K562 (cell line): ENCODE measurements around the gene CD96. TPM values are rescaled to one million over a fixed set of nuclear protein-coding genes. Genes with fewer than 3 reads are reported as not detected.
A peak's percentile ranks its signal among the peaks of the same experiment; 100 is the strongest.

Experiments used
- ATAC-seq: fragments of 200-7000 bp; cut with Tn5 transposase; 3 replicates; pipeline ENCODE4 v1.9.1; 2020; ENCODE audit warnings: moderate library complexity
- BruUV-seq: library from RNA; stranded (reverse); fragments of 400-500 nt; replicated peaks from 2 replicates; lab custom pipeline; 2021; lab: Mats Ljungman, UMichigan
- CTCF ChIA-PET: fragments of 300-600 bp; formaldehyde crosslinking; extraction: SDS; loops from one replicate; lab custom pipeline; 2021; ENCODE audit warnings: low intra/inter-chr PET ratio; lab: Yijun Ruan, JAX
- POLR2A ChIA-PET: fragments of 300-600, 350-650 bp; sonication (Branson Sonifier 250); formaldehyde crosslinking; extraction: SDS; loops from one replicate; lab custom pipeline; 2021; ENCODE audit warnings: antibody characterized with exemption, inconsistent platforms; lab: Yijun Ruan, JAX
- DNase-seq, 4 experiments: peaks; one replicate each; pipeline versions ENCODE4 v3.0.0 to v3.0.0-alpha.2; 2011 to 2018; ENCODE audit warnings: low spot score in 3 of 4, mixed read lengths in 3 of 4; ENCODE audit errors: extremely low read depth in 1 of 4
- FAIRE-seq: peaks from 2 replicates; lab custom pipeline; 2011; peaks lifted over from hg19 to GRCh38; lab: Jason Lieb, UNC
- H2AFZ ChIP-seq: 2 replicates; pipeline ENCODE4 v1.6.0; 2011; ENCODE audit warnings: low read depth, low read length, control low read depth, inconsistent platforms
- H3K27ac ChIP-seq: fragments of 200-600 bp; 3 replicates; pipeline ENCODE4 v1.8.0; 2011; ENCODE audit warnings: low read depth, mild to moderate bottlenecking, control low read depth, inconsistent platforms, low read length, moderate library complexity, mixed read lengths; ENCODE audit errors: extremely low read depth
- H3K27me3 ChIP-seq, 2 experiments: fragments of 300-600 bp in 1 of 2; 2 replicates in 1 of 2; 3 replicates in 1 of 2; pipeline versions ENCODE4 v1.6.0 to v1.8.0; 2011; ENCODE audit warnings: inconsistent platforms in 2 of 2, low read length in 2 of 2, mild to moderate bottlenecking in 1 of 2, mixed read lengths in 1 of 2, moderate library complexity in 1 of 2; ENCODE audit not compliant: control insufficient read depth in 2 of 2, insufficient read depth in 2 of 2
- H3K36me3 ChIP-seq: fragments of 300-600 bp; 3 replicates; pipeline ENCODE4 v1.8.0; 2011; ENCODE audit warnings: mild to moderate bottlenecking, low read length, inconsistent platforms; ENCODE audit not compliant: control insufficient read depth, insufficient read depth
- H3K4me1 ChIP-seq, 2 experiments: fragments of 200-600 bp in 1 of 2; replicated peaks in 1 of 2; 2 replicates in 1 of 2; 3 replicates in 1 of 2; pipeline versions ENCODE4 v1.5.1 to v1.8.0; 2011; ENCODE audit warnings: inconsistent platforms in 2 of 2, low read length in 2 of 2, mild to moderate bottlenecking in 1 of 2, mixed read lengths in 1 of 2, moderate library complexity in 1 of 2; ENCODE audit not compliant: control insufficient read depth in 2 of 2, insufficient read depth in 2 of 2
- H3K4me2 ChIP-seq: 2 replicates; pipeline ENCODE4 v1.6.1; 2011; ENCODE audit warnings: low read length, control low read depth, inconsistent platforms, mixed read lengths; ENCODE audit not compliant: insufficient read depth
- H3K4me3 ChIP-seq: fragments of 200-600 bp; sonication (generic), shearing (Covaris generic); 2 replicates; pipeline ENCODE4 v1.5.1; 2016; ENCODE audit warnings: control low read depth, inconsistent platforms
- H3K79me2 ChIP-seq: fragments of 200-600 bp; 3 replicates; pipeline ENCODE4 v1.8.0; 2011; ENCODE audit warnings: low read length, inconsistent platforms; ENCODE audit not compliant: control insufficient read depth, insufficient read depth
- H3K9ac ChIP-seq, 2 experiments: 2 replicates each; pipeline versions ENCODE4 v1.6.0 to v1.6.1; 2011; ENCODE audit warnings: low read depth in 2 of 2, low read length in 2 of 2, control low read depth in 1 of 2, inconsistent platforms in 1 of 2, mild to moderate bottlenecking in 1 of 2, mixed read lengths in 1 of 2; ENCODE audit not compliant: insufficient read depth in 1 of 2
- H3K9me1 ChIP-seq: one replicate; pipeline ENCODE4 v1.6.0; 2011; ENCODE audit warnings: inconsistent platforms, mild to moderate bottlenecking, low read length, moderate library complexity; ENCODE audit not compliant: control insufficient read depth, insufficient read depth
- H3K9me3 ChIP-seq: replicated peaks from 2 replicates; pipeline ENCODE4 v1.5.1; 2011; ENCODE audit warnings: low read depth, low read length, inconsistent platforms; ENCODE audit not compliant: control insufficient read depth, insufficient read depth
- H4K20me1 ChIP-seq: replicated peaks from 2 replicates; pipeline ENCODE4 v1.6.1; 2011; ENCODE audit warnings: low read length, inconsistent platforms, mixed read lengths; ENCODE audit not compliant: control insufficient read depth, insufficient read depth
- ELF1 ChIP-seq: fragments of 200-800 bp; sonication (Bioruptor generic); IDR thresholded peaks from 2 replicates; pipeline ENCODE4 v1.6.1; 2016; ENCODE audit warnings: missing genetic modification characterization, missing compliant biosample characterization
- ETV1 ChIP-seq: fragments of 450-650 bp; conservative IDR thresholded peaks from 2 replicates; pipeline ENCODE4 v1.6.1; 2016; ENCODE audit warnings: missing genetic modification characterization, control low read depth, low read depth, missing compliant biosample characterization
- ETV6 ChIP-seq, 3 experiments: fragments of 150-350 bp in 1 of 3; sonication (generic) in 1 of 3; formaldehyde crosslinking in 1 of 3; IDR thresholded peaks; 2 replicates each; pipeline versions ENCODE4 v1.6.1 to v1.8.0; 2014 to 2022; ENCODE audit warnings: borderline replicate concordance in 2 of 3, low read depth in 2 of 3, antibody characterized with exemption in 1 of 3, low read length in 1 of 3, mild to moderate bottlenecking in 1 of 3, missing genetic modification reagents in 1 of 3
- GABPA ChIP-seq: fragments of 200-800 bp; sonication (Bioruptor generic); conservative IDR thresholded peaks from 2 replicates; pipeline ENCODE4 v1.6.1; 2016; ENCODE audit warnings: low read depth, missing genetic modification characterization, missing compliant biosample characterization
- KLF1 ChIP-seq: fragments of 450-650 bp; IDR thresholded peaks from 2 replicates; pipeline ENCODE4 v1.6.1; 2016; ENCODE audit warnings: missing genetic modification characterization, missing compliant biosample characterization
- SREBF1 ChIP-seq: fragments of 150-350 bp; IDR thresholded peaks from 2 replicates; pipeline ENCODE4 v1.6.1; 2014; ENCODE audit warnings: antibody characterized with exemption, low read depth, low read length, borderline replicate concordance
- ZNF175 ChIP-seq: fragments of 200-800 bp; sonication (Bioruptor generic); IDR thresholded peaks from 2 replicates; pipeline ENCODE4 v1.6.1; 2016; ENCODE audit warnings: low read depth, mild to moderate bottlenecking, missing genetic modification characterization, missing compliant biosample characterization
- WGBS: fragments of 100-300 bp; shearing (Covaris generic); methylation state at CpG from one replicate; pipeline ENCODE4 v1.1.6; 2016; ENCODE audit warnings: low coverage, mixed read lengths; ENCODE audit not compliant: insufficient coverage; ENCODE audit errors: missing lambda C conversion rate; 5-methylcytosine and 5-hydroxymethylcytosine counted together
- in situ Hi-C: fragments of 300-500 bp; cut with MboI; formaldehyde crosslinking; loops from 4 replicates; pipeline ENCODE4 v1.15.0; 2018; ENCODE audit warnings: inconsistent platforms, mixed read lengths
- intact Hi-C: fragments of 100-400 bp; cut with micrococcal nuclease; formaldehyde crosslinking; loops from 2 replicates; pipeline ENCODE4 v1.14.2; 2022
- polyA plus RNA-seq, 8 experiments: library from polyadenylated mRNA; depleted of rRNA in 4 of 8; stranded (reverse) in 5 of 8; unstranded in 3 of 8; fragments of >200 nt; fragmentation: Nextera tagmentation in 2 of 8; fragmentation: Illumina TruSeq in 1 of 8; extraction: Ambion mirVana in 2 of 8; extraction: Trizol in 1 of 8; gene quantifications; 2 replicates each; pipeline versions ENCODE4 v1.2.1 to v1.2.3, GENCODE V29; 2011 to 2014; ENCODE audit warnings: inconsistent platforms in 1 of 8, missing spikeins in 1 of 8
- total RNA-seq, 7 experiments: library from RNA; depleted of rRNA in 6 of 7; stranded (reverse); fragments of >200 nt in 6 of 7; fragmentation: Illumina TruSeq in 2 of 7; extraction: Trizol in 2 of 7; gene quantifications; 2 replicates each; pipeline versions ENCODE4 v1.2.1 to v1.2.3, GENCODE V29; 2011 to 2021; ENCODE audit warnings: low replicate concordance in 1 of 7
- TF ChIP-seq, protein P1 (sequence below), 2 experiments: fragments of 450-650 bp in 1 of 2; sonication (generic) in 1 of 2; formaldehyde crosslinking in 1 of 2; IDR thresholded peaks; 2 replicates each; pipeline versions ENCODE4 v1.7.1 to v1.9.0; 2016 to 2022; ENCODE audit warnings: inconsistent platforms in 1 of 2, mild to moderate bottlenecking in 1 of 2, missing genetic modification reagents in 1 of 2
- TF ChIP-seq, protein P2 (sequence below), 2 experiments: fragments of 200-800 bp in 1 of 2; sonication (Bioruptor generic) in 1 of 2; sonication (generic) in 1 of 2; formaldehyde crosslinking in 1 of 2; IDR thresholded peaks in 1 of 2; conservative IDR thresholded peaks in 1 of 2; 2 replicates each; pipeline versions ENCODE4 v1.5.0 to v1.6.1; 2016 to 2020; ENCODE audit warnings: missing compliant biosample characterization in 1 of 2, missing genetic modification characterization in 1 of 2, missing genetic modification reagents in 1 of 2

The CD96 gene
- total and polyA plus RNA-seq, 9 of the 15 experiments (the other 6 are each of a cell fraction or from before 2014, with no cell fraction given) = 0.32 to 5.7 (median 1.2) TPM

GRCh38 chr3:111667621-111668239 is 125.7 kb downstream of the CD96 start:
- Histone ChIP-seq H3K9ac (no peak overlapping the region), H3K27me3 (no peaks in the 10 kb centered on the region), H3K79me2 (no peaks in the 10 kb centered on the region), H3K4me1 (no peaks in the 10 kb centered on the region), H3K36me3 (no peaks in the 10 kb centered on the region), H3K9me3 (no peaks in the 10 kb centered on the region), H3K4me2 (no peak overlapping the region; the same call in 1 of the 2 replicates), H3K9me1 (no peaks in the 10 kb centered on the region), H2AFZ (no peak overlapping the region), H3K4me3 (no peak overlapping the region), H4K20me1 (no peaks in the 10 kb centered on the region), H3K27ac (no peak overlapping the region)
- BruUV-seq = no TSS peak
- DNase-seq (no peak), FAIRE-seq (no peak), ATAC-seq (no peak)
- in situ Hi-C loops (no loop called here), intact Hi-C loops (loop anchor here (2.0 kb wide), 1 partner anchor 49 kb away; no protein-coding TSS in a partner anchor)
- WGBS = 8% methylated on average over 5 of the region's 5 CpGs
- ChIA-PET POLR2A (no interaction called here), CTCF (no interaction called here)
- TF ChIP-seq ETV6 (IDR thresholded peaks at IDR 0.05; ENCODE audit: borderline replicate concordance in 1 of 2, low read depth in 2 of 2, low read length in 1 of 2) (peak in 1 of 2 experiments; percentile 77; a peak in 2 of 4 replicates), ETV6 (CRISPR knock-in tag; IDR thresholded peaks at IDR 0.05; ENCODE audit: borderline replicate concordance) (no peak), SREBF1 (no peak), ETV1 (tag) (0 out of 2 replicates have a peak, but pooled peaks have one; percentile 28), GABPA (tag) (peak; percentile 84), ZNF175 (CRISPR knock-in tag) (no peak), ELF1 (peak; percentile 42; the same call in 1 of the 2 replicates), KLF1 (no peak)
- TF ChIP-seq, protein P1, sequence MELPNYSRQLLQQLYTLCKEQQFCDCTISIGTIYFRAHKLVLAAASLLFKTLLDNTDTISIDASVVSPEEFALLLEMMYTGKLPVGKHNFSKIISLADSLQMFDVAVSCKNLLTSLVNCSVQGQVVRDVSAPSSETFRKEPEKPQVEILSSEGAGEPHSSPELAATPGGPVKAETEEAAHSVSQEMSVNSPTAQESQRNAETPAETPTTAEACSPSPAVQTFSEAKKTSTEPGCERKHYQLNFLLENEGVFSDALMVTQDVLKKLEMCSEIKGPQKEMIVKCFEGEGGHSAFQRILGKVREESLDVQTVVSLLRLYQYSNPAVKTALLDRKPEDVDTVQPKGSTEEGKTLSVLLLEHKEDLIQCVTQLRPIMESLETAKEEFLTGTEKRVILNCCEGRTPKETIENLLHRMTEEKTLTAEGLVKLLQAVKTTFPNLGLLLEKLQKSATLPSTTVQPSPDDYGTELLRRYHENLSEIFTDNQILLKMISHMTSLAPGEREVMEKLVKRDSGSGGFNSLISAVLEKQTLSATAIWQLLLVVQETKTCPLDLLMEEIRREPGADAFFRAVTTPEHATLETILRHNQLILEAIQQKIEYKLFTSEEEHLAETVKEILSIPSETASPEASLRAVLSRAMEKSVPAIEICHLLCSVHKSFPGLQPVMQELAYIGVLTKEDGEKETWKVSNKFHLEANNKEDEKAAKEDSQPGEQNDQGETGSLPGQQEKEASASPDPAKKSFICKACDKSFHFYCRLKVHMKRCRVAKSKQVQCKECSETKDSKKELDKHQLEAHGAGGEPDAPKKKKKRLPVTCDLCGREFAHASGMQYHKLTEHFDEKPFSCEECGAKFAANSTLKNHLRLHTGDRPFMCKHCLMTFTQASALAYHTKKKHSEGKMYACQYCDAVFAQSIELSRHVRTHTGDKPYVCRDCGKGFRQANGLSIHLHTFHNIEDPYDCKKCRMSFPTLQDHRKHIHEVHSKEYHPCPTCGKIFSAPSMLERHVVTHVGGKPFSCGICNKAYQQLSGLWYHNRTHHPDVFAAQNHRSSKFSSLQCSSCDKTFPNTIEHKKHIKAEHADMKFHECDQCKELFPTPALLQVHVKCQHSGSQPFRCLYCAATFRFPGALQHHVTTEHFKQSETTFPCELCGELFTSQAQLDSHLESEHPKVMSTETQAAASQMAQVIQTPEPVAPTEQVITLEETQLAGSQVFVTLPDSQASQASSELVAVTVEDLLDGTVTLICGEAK (IDR thresholded peaks at IDR 0.05) = 0 out of 2 replicates have a peak, but pooled peaks have one; percentile 33
- TF ChIP-seq, protein P1 (CRISPR knock-in tag; IDR thresholded peaks at IDR 0.05) = no peak
- TF ChIP-seq, protein P2, sequence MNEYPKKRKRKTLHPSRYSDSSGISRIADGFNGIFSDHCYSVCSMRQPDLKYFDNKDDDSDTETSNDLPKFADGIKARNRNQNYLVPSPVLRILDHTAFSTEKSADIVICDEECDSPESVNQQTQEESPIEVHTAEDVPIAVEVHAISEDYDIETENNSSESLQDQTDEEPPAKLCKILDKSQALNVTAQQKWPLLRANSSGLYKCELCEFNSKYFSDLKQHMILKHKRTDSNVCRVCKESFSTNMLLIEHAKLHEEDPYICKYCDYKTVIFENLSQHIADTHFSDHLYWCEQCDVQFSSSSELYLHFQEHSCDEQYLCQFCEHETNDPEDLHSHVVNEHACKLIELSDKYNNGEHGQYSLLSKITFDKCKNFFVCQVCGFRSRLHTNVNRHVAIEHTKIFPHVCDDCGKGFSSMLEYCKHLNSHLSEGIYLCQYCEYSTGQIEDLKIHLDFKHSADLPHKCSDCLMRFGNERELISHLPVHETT (CRISPR knock-in tag; conservative IDR thresholded peaks at IDR 0.05 in 1 of 2, IDR thresholded peaks at IDR 0.05 in 1 of 2) = peak in 1 of 2 experiments; percentile 25; a peak in 1 of 4 replicates
